GM20000 (cell line): ENCODE data around the gene STX2.

ENCODE experiments used
- DNase-seq: peaks from one replicate; pipeline ENCODE4 v3.0.0; 2012; ENCODE audit warnings: low spot score
- TF ChIP-seq, protein P1 (sequence below): IDR thresholded peaks from 2 replicates; pipeline ENCODE4 v1.5.1; 2012; ENCODE audit warnings: mild to moderate bottlenecking, control low read depth; ENCODE audit errors: extremely low read depth, missing control alignments

Gene STX2

DNA sequence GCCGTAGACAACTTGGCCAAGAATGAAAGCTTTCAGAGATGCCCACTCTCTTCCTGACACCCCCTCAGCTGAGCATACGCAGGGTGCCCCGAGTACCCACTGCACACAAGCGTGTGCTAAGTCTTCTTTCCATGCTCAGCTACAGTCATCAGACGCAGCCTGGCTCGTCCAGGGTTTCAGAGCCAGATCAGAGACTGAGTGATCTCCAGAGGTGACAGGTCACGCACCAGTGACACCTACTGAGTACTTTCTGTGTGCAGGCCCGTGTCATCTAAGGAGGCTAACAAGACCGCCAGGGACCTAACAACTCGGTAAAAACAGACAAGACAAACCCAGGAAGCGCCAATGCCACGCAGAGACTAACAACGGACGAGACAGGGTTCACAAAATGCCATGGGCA, 25.1 kb downstream of the STX2 start:
- TF ChIP-seq, protein P1, sequence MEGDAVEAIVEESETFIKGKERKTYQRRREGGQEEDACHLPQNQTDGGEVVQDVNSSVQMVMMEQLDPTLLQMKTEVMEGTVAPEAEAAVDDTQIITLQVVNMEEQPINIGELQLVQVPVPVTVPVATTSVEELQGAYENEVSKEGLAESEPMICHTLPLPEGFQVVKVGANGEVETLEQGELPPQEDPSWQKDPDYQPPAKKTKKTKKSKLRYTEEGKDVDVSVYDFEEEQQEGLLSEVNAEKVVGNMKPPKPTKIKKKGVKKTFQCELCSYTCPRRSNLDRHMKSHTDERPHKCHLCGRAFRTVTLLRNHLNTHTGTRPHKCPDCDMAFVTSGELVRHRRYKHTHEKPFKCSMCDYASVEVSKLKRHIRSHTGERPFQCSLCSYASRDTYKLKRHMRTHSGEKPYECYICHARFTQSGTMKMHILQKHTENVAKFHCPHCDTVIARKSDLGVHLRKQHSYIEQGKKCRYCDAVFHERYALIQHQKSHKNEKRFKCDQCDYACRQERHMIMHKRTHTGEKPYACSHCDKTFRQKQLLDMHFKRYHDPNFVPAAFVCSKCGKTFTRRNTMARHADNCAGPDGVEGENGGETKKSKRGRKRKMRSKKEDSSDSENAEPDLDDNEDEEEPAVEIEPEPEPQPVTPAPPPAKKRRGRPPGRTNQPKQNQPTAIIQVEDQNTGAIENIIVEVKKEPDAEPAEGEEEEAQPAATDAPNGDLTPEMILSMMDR = no peak
- no peak for DNase-seq

DNA sequence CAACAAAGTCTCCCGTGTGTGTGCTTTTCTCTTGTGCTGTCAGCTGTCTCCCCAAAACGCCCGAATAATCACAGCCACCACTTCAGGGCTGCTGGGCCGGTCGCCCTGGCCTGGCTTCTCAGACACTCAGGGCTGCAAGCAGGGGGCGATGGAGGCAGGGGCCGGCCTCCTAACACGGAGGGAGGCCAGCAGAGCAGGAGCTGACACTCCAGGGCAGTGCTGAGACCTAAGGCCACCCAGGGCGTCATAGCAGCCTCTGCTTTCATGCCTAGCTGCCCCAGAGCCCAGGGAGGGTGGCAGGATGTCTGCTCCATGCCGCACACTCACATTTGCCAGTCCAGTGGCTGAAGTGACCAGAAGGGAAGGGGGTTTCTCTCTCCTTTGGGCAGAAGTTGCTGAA, 25.6 kb downstream of the STX2 start:
- TF ChIP-seq, protein P1 = no peak
- DNase-seq = no peak

DNA sequence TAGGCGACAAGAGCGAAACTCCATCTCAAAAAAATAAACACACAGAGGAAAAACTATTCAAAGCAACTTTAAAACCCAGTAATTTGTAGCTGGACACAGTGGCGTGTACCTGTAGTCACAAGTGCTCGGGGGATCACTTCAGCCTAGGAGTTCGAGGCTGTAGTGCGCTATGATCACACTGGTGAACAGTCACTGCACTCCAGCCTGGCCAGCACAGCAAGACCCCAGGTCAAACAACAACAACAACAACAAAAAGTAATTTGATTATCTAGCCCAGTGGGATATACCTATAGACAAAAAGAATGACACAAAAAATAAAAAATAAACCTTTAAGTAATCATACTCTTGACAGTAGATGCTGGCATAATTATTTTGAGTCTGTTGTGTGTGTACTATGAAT, 29.3 kb downstream of the STX2 start:
- TF ChIP-seq, protein P1 = no peak

DNA sequence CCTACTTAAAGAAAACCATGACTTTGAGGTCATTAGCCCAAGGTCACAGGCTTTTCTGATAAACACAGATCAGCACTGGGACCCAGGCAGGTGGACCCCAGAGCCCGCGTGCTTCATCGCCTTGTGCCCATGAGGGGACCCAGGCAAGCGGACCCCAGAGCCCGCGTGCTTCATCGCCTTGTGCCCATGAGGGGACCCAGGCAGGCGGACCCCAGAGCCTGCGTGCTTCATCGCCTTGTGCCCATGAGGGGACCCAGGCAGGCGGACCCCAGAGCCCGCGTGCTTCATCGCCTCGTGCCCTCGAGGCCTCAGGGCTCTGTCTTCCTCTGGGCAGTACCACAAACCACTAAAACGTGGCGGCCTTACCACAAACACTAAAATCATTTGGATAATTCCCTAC, 31.7 kb downstream of the STX2 start:
- TF ChIP-seq, protein P1 = no peak
- no peak for DNase-seq

More for the DNA sequence above, 29.3 kb downstream of the STX2 start:
- DNase-seq = no peak

DNA sequence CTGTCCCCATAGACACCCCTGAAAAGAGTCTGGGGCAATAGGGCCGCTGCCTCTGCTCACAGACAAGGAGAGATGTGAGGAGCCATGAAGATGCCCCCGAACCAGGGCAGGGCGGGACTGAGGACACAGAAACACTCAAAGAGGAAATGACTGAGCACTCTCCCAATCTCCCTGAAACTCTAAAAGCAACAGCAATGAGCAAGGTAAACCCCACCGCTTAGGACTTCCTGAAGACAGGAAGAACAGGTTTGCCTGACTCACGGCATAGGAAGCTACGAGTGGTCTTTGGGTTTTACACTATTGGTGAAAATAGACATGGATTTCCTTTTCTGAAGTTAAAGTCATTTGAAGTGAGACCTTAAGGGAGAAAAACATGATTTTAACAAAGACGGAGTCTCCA, 32.5 kb downstream of the STX2 start:
- no peak for DNase-seq
- TF ChIP-seq, protein P1 = no peak

DNA sequence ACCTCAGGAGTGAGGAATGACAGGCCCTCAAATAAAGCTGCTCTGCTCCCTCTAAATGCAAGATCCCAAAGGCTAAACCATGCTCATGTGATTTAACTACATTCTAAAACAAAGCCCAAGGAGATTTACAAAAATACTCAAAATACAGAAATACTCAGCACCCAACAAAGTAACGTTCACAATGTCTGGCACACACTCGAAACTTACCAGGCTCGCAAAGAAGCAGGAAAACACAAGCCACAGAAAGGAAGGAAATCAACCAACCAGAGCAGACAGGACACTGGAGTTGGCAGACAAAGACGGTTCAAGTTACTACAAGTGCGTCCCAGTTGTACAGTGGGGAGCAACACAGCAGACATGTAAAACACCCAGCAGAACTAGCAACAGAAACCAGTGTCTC, 33.4 kb downstream of the STX2 start:
- TF ChIP-seq, protein P1 = no peak
- no peak for DNase-seq

DNA sequence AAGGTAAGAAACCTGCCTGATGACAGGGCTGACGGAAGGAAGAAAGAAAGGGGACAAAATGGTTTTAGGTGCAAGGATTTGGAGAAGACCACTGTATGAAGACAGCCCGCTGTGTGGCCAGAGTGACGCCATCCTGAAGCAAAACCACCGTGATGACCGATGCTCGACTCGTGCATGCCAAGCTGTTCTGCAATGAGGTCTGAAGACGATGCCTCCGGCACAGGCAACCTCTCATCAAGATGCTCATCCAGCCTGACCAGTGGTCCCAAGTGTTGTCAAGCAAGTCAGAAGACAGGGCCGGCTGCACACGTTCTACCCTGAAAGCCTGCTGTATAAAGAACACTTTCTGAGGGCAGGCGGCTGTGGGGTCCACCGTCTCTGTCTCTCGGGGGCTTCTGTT, 34.8 kb downstream of the STX2 start:
- no peak for DNase-seq
- TF ChIP-seq, protein P1 = no peak

DNA sequence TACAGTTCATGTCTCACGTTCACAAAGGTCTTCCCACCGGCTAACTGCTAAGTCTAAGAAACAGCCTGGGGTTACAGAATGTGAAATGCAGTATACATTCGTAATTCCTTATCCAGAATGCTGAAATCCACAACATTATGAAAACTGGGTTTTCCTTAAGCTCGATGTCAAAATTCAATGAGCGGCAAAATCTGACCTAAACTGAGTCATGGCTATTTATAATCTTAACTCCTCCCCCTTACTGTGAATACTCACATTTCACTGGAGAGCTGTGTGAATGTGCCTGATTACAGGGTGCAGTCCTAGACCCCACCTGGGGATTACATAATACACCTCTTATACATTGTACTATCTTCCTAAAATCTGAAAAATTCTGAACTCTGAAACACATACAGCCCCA, 35.3 kb downstream of the STX2 start:
- TF ChIP-seq, protein P1 = no peak

More for the DNA sequence above, 35.3 kb downstream of the STX2 start:
- DNase-seq = no peak
